Nephron (organoid): Measurements from ENCODE around the gene CYP1A1.
A peak's percentile ranks its signal among the peaks of the same experiment; 100 is the strongest.

Experiments
- H3K27ac Mint-ChIP-seq, 3 experiments: 2 replicates each; pipeline ENCODE4 v1.8.0; 2020; ENCODE audit warnings: mixed read lengths in 3 of 3, mild to moderate bottlenecking in 2 of 3, moderate library complexity in 1 of 3
- H3K27me3 Mint-ChIP-seq: 2 replicates; pipeline ENCODE4 v1.8.0; 2021; ENCODE audit warnings: low read depth, mild to moderate bottlenecking, moderate library complexity, mixed read lengths
- H3K36me3 Mint-ChIP-seq: 2 replicates; pipeline ENCODE4 v1.8.0; 2020; ENCODE audit warnings: low read depth, mixed read lengths
- H3K4me1 Mint-ChIP-seq: 2 replicates; pipeline ENCODE4 v1.8.0; 2020; ENCODE audit warnings: mixed read lengths
- H3K4me3 Mint-ChIP-seq, 3 experiments: 2 replicates each; pipeline ENCODE4 v1.8.0; 2020; ENCODE audit warnings: mild to moderate bottlenecking in 3 of 3, mixed read lengths in 3 of 3, moderate library complexity in 2 of 3
- H3K9me3 Mint-ChIP-seq: 2 replicates; pipeline ENCODE4 v1.8.0; 2020; ENCODE audit warnings: mixed read lengths
- CTCF ChIP-seq, 3 experiments: fragments of 200-600 bp; sonication (generic); IDR thresholded peaks; one replicate each; pipeline ENCODE4 v1.5.0; 2021; ENCODE audit warnings: antibody characterized with exemption in 3 of 3; ENCODE audit not compliant: unreplicated experiment in 3 of 3

Gene CYP1A1

GRCh38 chr15:74725845-74726773 is 781 bp upstream of the CYP1A1 start:
- no peaks in the 10 kb centered on the region for H3K4me1 Mint-ChIP-seq
- peaks cover 3% of the 10 kb centered on the region for H3K9me3 Mint-ChIP-seq
- H3K27ac Mint-ChIP-seq: no peak overlapping the region
- peak overlapping the region in 2 of 3 experiments; percentile 72 to 81 for H3K4me3 Mint-ChIP-seq
- H3K36me3 Mint-ChIP-seq: peaks cover 7% of the 10 kb centered on the region
- TF ChIP-seq CTCF (IDR thresholded peaks at IDR 0.05; ENCODE audit: unreplicated experiment in 3 of 3): no peak
- peaks cover 61% of the 10 kb centered on the region for H3K27me3 Mint-ChIP-seq

GRCh38 chr15:74724570-74725224 is 631 bp downstream of the CYP1A1 start:
- H3K36me3 Mint-ChIP-seq: peaks cover 4% of the 10 kb centered on the region
- H3K27ac Mint-ChIP-seq: no peak overlapping the region
- TF ChIP-seq CTCF (IDR thresholded peaks at IDR 0.05; ENCODE audit: unreplicated experiment in 3 of 3): no peak
- no peaks in the 10 kb centered on the region for H3K4me1 Mint-ChIP-seq
- peaks cover under 1% of the 10 kb centered on the region for H3K9me3 Mint-ChIP-seq
- H3K4me3 Mint-ChIP-seq: peak overlapping the region; percentile 72 to 81 (median 74)
- peaks cover 54% of the 10 kb centered on the region for H3K27me3 Mint-ChIP-seq

- TF ChIP-seq CTCF (IDR thresholded peaks at IDR 0.05; ENCODE audit: unreplicated experiment in 3 of 3): no peak
- no peaks in the 10 kb centered on the region for H3K9me3 Mint-ChIP-seq
- peak overlapping the region; percentile 10 to 53 (median 11) for H3K4me3 Mint-ChIP-seq
- peaks cover 52% of the 10 kb centered on the region for H3K27me3 Mint-ChIP-seq
- no peaks in the 10 kb centered on the region for H3K4me1 Mint-ChIP-seq
- peaks cover 4% of the 10 kb centered on the region for H3K36me3 Mint-ChIP-seq
- H3K27ac Mint-ChIP-seq: no peak overlapping the region
Measured at GRCh38 chr15:74723754-74724334, 1.5 kb downstream of the CYP1A1 start.

- no peak for TF ChIP-seq CTCF (IDR thresholded peaks at IDR 0.05; ENCODE audit: unreplicated experiment in 3 of 3)
- H3K9me3 Mint-ChIP-seq: no peaks in the 10 kb centered on the region
- H3K27me3 Mint-ChIP-seq: peaks cover 52% of the 10 kb centered on the region
- H3K27ac Mint-ChIP-seq: no peak overlapping the region
- peaks cover 4% of the 10 kb centered on the region for H3K36me3 Mint-ChIP-seq
- H3K4me1 Mint-ChIP-seq: no peaks in the 10 kb centered on the region
- H3K4me3 Mint-ChIP-seq: no peak overlapping the region
Measured at GRCh38 chr15:74723187-74723586, 2.1 kb downstream of the CYP1A1 start.

GRCh38 chr15:74722591-74722990 is 2.7 kb downstream of the CYP1A1 start:
- Mint-ChIP-seq H3K9me3 (no peaks in the 10 kb centered on the region), H3K36me3 (peaks cover 4% of the 10 kb centered on the region), H3K27me3 (peaks cover 47% of the 10 kb centered on the region), H3K4me1 (no peaks in the 10 kb centered on the region), H3K4me3 (no peak overlapping the region), H3K27ac (no peak overlapping the region)
- TF ChIP-seq CTCF (IDR thresholded peaks at IDR 0.05; ENCODE audit: unreplicated experiment in 3 of 3): no peak
